Mesenchymal stem cell (in vitro differentiated cells and primary cell): ENCODE data around the gene DNAJC10.
"Not testable (repeated sequence)": the region's sequence is repeated elsewhere in the genome, so short reads cannot be mapped to it uniquely, and the experiment has no call there.

ENCODE experiments used
- DNase-seq: peaks from one replicate; pipeline ENCODE4 v3.0.0-alpha.2; 2013
- H2AFZ ChIP-seq: one replicate; pipeline ENCODE4 v1.6.1; 2013; ENCODE audit warnings: low read depth, mild to moderate bottlenecking, control low read depth, inconsistent platforms, low read length, moderate library complexity
- H2AK5ac ChIP-seq: 2 replicates; pipeline ENCODE4 v1.6.1; 2013; ENCODE audit warnings: low read length, moderate library complexity, mild to moderate bottlenecking, inconsistent platforms; ENCODE audit not compliant: severe bottlenecking
- H2BK120ac ChIP-seq: one replicate; pipeline ENCODE4 v1.6.1; 2013; ENCODE audit warnings: low read depth, mild to moderate bottlenecking, inconsistent platforms, low read length, moderate library complexity
- H2BK12ac ChIP-seq, 2 experiments: one replicate each; pipeline ENCODE4 v1.6.1; 2013; ENCODE audit warnings: inconsistent platforms in 2 of 2, low read length in 2 of 2, mild to moderate bottlenecking in 2 of 2, moderate library complexity in 2 of 2, control low read depth in 1 of 2
- H2BK15ac ChIP-seq: one replicate; pipeline ENCODE4 v1.6.1; 2013; ENCODE audit warnings: mild to moderate bottlenecking, low read depth, inconsistent platforms; ENCODE audit not compliant: poor library complexity, severe bottlenecking
- H2BK5ac ChIP-seq: 2 replicates; pipeline ENCODE4 v1.6.1; 2013; ENCODE audit warnings: low read depth, mild to moderate bottlenecking, low read length, control low read depth, inconsistent platforms; ENCODE audit not compliant: poor library complexity, severe bottlenecking
- H3K14ac ChIP-seq, 2 experiments: one replicate each; pipeline ENCODE4 v1.6.1; 2013; ENCODE audit warnings: inconsistent platforms in 2 of 2, low read length in 2 of 2, control low read depth in 1 of 2, mild to moderate bottlenecking in 1 of 2, moderate library complexity in 1 of 2
- H3K18ac ChIP-seq, 2 experiments: one replicate each; pipeline ENCODE4 v1.6.1; 2013; ENCODE audit warnings: inconsistent platforms in 2 of 2, low read length in 2 of 2, control low read depth in 1 of 2, low read depth in 1 of 2, mild to moderate bottlenecking in 1 of 2
- H3K23ac ChIP-seq, 2 experiments: one replicate each; pipeline ENCODE4 v1.6.1; 2013; ENCODE audit warnings: inconsistent platforms in 2 of 2, low read length in 2 of 2, mild to moderate bottlenecking in 2 of 2, moderate library complexity in 2 of 2, control low read depth in 1 of 2
- H3K27ac ChIP-seq: 2 replicates; pipeline ENCODE4 v1.5.1; 2013; ENCODE audit warnings: mild to moderate bottlenecking, moderate library complexity, low read length, control low read depth, inconsistent platforms; ENCODE audit not compliant: poor library complexity, severe bottlenecking
- H3K27me3 ChIP-seq, 2 experiments: 2 replicates each; pipeline versions ENCODE4 v1.6.1 to v1.7.0; 2013; ENCODE audit warnings: low read length in 2 of 2, mild to moderate bottlenecking in 2 of 2, moderate library complexity in 2 of 2, control low read depth in 1 of 2, inconsistent platforms in 1 of 2; ENCODE audit not compliant: control insufficient read depth in 1 of 2, insufficient read depth in 1 of 2
- H3K36me3 ChIP-seq, 2 experiments: 2 replicates each; pipeline versions ENCODE4 v1.6.1 to v1.7.0; 2013; ENCODE audit warnings: low read length in 2 of 2, control low read depth in 1 of 2, inconsistent platforms in 1 of 2, low read depth in 1 of 2, mild to moderate bottlenecking in 1 of 2; ENCODE audit not compliant: insufficient read depth in 2 of 2, control insufficient read depth in 1 of 2
- H3K4ac ChIP-seq, 2 experiments: one replicate each; pipeline ENCODE4 v1.6.1; 2013; ENCODE audit warnings: inconsistent platforms in 2 of 2, low read length in 2 of 2, mild to moderate bottlenecking in 2 of 2, moderate library complexity in 2 of 2, control low read depth in 1 of 2, low read depth in 1 of 2
- H3K4me1 ChIP-seq: 2 replicates; pipeline ENCODE4 v1.6.1; 2013; ENCODE audit warnings: low read depth, low read length, control low read depth; ENCODE audit not compliant: control insufficient read depth, insufficient read depth
- H3K4me2 ChIP-seq: 2 replicates; pipeline ENCODE4 v1.6.1; 2013; ENCODE audit warnings: low read length, mild to moderate bottlenecking, inconsistent platforms; ENCODE audit not compliant: poor library complexity, severe bottlenecking
- H3K4me3 ChIP-seq, 2 experiments: 2 replicates each; pipeline versions ENCODE4 v1.5.1 to v1.7.0; 2013; ENCODE audit warnings: low read length in 2 of 2, mild to moderate bottlenecking in 2 of 2, control low read depth in 1 of 2, low read depth in 1 of 2; ENCODE audit not compliant: insufficient read depth in 1 of 2
- H3K79me1 ChIP-seq: replicated peaks from 2 replicates; pipeline ENCODE4 v1.6.1; 2013; ENCODE audit warnings: mild to moderate bottlenecking, control low read depth, low read length, inconsistent platforms; ENCODE audit not compliant: poor library complexity, severe bottlenecking
- H3K9ac ChIP-seq: 2 replicates; pipeline ENCODE4 v1.7.0; 2013; ENCODE audit warnings: mild to moderate bottlenecking, low read length, moderate library complexity
- H3K9me3 ChIP-seq: 2 replicates; pipeline ENCODE4 v1.7.0; 2013; ENCODE audit warnings: mild to moderate bottlenecking, low read length; ENCODE audit not compliant: control insufficient read depth
- H4K8ac ChIP-seq: one replicate; pipeline ENCODE4 v1.6.1; 2013; ENCODE audit warnings: inconsistent platforms, mild to moderate bottlenecking, low read length, moderate library complexity
- H4K91ac ChIP-seq: one replicate; pipeline ENCODE4 v1.6.1; 2013; ENCODE audit warnings: mild to moderate bottlenecking, low read length, inconsistent platforms
- WGBS: methylation state at CpG from one replicate; pipeline ENCODE4 v1.1.7; 2013; ENCODE audit warnings: mixed read lengths; 5-methylcytosine and 5-hydroxymethylcytosine counted together

Gene DNAJC10

GRCh38 chr2:182768950-182769349, 52.9 kb downstream of the DNAJC10 start:
- not testable (repeated sequence) for H3K18ac ChIP-seq, H2BK5ac ChIP-seq, H2BK15ac ChIP-seq, H3K79me1 ChIP-seq, H2AFZ ChIP-seq, H2BK120ac ChIP-seq, H3K4me1 ChIP-seq, H2BK12ac ChIP-seq, H3K9ac ChIP-seq, H2AK5ac ChIP-seq, H3K27me3 ChIP-seq, H3K4ac ChIP-seq, H4K8ac ChIP-seq, H3K23ac ChIP-seq, H3K14ac ChIP-seq, H3K9me3 ChIP-seq, H3K4me2 ChIP-seq, H3K27ac ChIP-seq, H4K91ac ChIP-seq, H3K4me3 ChIP-seq, DNase-seq
- WGBS, result 95% methylated on average over 2 of the region's 2 CpGs
- peaks cover 6 to 50% of the 10 kb centered on the region in 2 experiments for H3K36me3 ChIP-seq

GRCh38 chr2:182779323-182779722, 63.3 kb downstream of the DNAJC10 start:
- WGBS, result 100% methylated on average over 1 of the region's 1 CpG
- no peak overlapping the region for H4K91ac ChIP-seq
- H3K4me3 ChIP-seq, result no peak overlapping the region
- no peak overlapping the region for H2BK120ac ChIP-seq
- no peak overlapping the region for H3K18ac ChIP-seq
- no peak overlapping the region for H3K9ac ChIP-seq
- no peak overlapping the region for H3K23ac ChIP-seq
- no peak overlapping the region for H4K8ac ChIP-seq
- H3K4ac ChIP-seq, result no peak overlapping the region
- no peaks in the 10 kb centered on the region for H3K9me3 ChIP-seq
- H3K14ac ChIP-seq, result no peak overlapping the region
- peaks cover 5% of the 10 kb centered on the region for H3K79me1 ChIP-seq
- no peak overlapping the region for H3K27ac ChIP-seq
- no peak overlapping the region for H3K4me2 ChIP-seq
- H3K27me3 ChIP-seq, result no peaks in the 10 kb centered on the region
- no peaks in the 10 kb centered on the region for H3K4me1 ChIP-seq
- no peak overlapping the region for H2AK5ac ChIP-seq
- no peak overlapping the region for H2BK15ac ChIP-seq
- H2BK5ac ChIP-seq, result no peak overlapping the region
- peaks cover 9 to 56% of the 10 kb centered on the region in 2 experiments for H3K36me3 ChIP-seq
- no peak overlapping the region for H2AFZ ChIP-seq
- H2BK12ac ChIP-seq, result no peak overlapping the region
- no peak for DNase-seq

GRCh38 chr2:182781099-182781498, 65.0 kb downstream of the DNAJC10 start:
- H4K91ac ChIP-seq, H4K8ac ChIP-seq, H3K23ac ChIP-seq, H3K18ac ChIP-seq, H2BK15ac ChIP-seq, H3K27ac ChIP-seq, H2AFZ ChIP-seq, H2BK12ac ChIP-seq, H3K4me3 ChIP-seq, H3K4me2 ChIP-seq, DNase-seq, H3K79me1 ChIP-seq, H2AK5ac ChIP-seq, H2BK5ac ChIP-seq, H3K4me1 ChIP-seq, H3K4ac ChIP-seq, H3K27me3 ChIP-seq, H3K14ac ChIP-seq, H3K9me3 ChIP-seq, H3K9ac ChIP-seq, H2BK120ac ChIP-seq: not testable (repeated sequence)
- peaks cover 4 to 44% of the 10 kb centered on the region in 2 experiments for H3K36me3 ChIP-seq
- 96% methylated on average over 7 of the region's 8 CpGs for WGBS

GRCh38 chr2:182782686-182783085, 66.6 kb downstream of the DNAJC10 start:
- H3K4me2 ChIP-seq, H3K27me3 ChIP-seq, H3K18ac ChIP-seq, H2BK15ac ChIP-seq, H3K4me3 ChIP-seq, H3K23ac ChIP-seq, H4K8ac ChIP-seq, H2BK12ac ChIP-seq, H2BK120ac ChIP-seq, H3K79me1 ChIP-seq, DNase-seq, H2AK5ac ChIP-seq, H3K4me1 ChIP-seq, H2AFZ ChIP-seq, H3K4ac ChIP-seq, H3K27ac ChIP-seq, H3K9ac ChIP-seq, H2BK5ac ChIP-seq, H4K91ac ChIP-seq, H3K14ac ChIP-seq, H3K9me3 ChIP-seq: not testable (repeated sequence)
- peaks cover 4 to 32% of the 10 kb centered on the region in 2 experiments for H3K36me3 ChIP-seq
- WGBS, result 100% methylated on average over 1 of the region's 3 CpGs
